ENCODE results near the gene KLHL33.

The KLHL33 gene

DNA sequence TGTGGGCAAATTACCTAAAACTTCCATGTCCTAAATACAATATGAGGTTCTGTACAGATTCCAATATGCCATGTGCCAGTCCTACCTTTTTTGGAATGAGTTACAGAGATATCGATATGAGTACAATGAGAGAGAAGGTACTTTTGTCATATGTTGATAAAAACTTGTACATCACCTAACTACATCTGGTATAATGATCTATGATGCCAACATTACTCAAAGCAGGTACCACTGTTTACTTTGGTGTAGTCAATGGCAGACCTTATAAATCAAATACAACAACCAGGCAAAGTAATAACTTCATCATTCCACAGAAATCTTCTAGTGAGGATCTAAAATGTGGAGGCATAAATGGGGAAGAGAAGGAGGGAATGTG lies 35.4 kb downstream of the KLHL33 start:
- TF ChIP-seq, protein P1, sequence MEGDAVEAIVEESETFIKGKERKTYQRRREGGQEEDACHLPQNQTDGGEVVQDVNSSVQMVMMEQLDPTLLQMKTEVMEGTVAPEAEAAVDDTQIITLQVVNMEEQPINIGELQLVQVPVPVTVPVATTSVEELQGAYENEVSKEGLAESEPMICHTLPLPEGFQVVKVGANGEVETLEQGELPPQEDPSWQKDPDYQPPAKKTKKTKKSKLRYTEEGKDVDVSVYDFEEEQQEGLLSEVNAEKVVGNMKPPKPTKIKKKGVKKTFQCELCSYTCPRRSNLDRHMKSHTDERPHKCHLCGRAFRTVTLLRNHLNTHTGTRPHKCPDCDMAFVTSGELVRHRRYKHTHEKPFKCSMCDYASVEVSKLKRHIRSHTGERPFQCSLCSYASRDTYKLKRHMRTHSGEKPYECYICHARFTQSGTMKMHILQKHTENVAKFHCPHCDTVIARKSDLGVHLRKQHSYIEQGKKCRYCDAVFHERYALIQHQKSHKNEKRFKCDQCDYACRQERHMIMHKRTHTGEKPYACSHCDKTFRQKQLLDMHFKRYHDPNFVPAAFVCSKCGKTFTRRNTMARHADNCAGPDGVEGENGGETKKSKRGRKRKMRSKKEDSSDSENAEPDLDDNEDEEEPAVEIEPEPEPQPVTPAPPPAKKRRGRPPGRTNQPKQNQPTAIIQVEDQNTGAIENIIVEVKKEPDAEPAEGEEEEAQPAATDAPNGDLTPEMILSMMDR (IDR thresholded peaks at IDR 0.05; ENCODE audit: control insufficient read depth, extremely low read depth, insufficient read depth) = no peak
- H3K4me3 ChIP-seq (ENCODE audit: low read depth, low read length) = no peak overlapping the region
- no peak for DNase-seq (ENCODE audit: low read depth)

DNA sequence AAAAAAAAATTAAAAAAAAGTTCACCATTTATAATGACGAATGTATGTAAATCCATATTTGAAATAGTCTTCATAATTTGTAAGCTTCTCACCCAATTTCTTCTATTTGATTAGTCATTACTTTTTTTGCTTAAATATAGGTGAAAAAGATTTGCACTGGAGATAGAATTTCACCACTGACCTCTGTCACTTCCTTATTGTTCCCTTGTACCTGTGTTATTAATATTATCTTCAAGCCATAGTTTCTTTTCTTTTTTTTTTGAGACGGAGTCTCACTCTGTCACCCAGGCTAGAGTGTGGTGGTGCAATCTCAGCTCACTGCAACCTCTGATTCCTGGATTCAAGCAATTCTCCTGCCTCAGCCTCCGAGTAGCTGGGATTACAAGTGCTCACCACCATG lies 38.5 kb downstream of the KLHL33 start:
- no peak overlapping the region for H3K4me3 ChIP-seq (ENCODE audit: low read depth, low read length)
- DNase-seq (ENCODE audit: low read depth) = no peak
- TF ChIP-seq, protein P1 (IDR thresholded peaks at IDR 0.05; ENCODE audit: control insufficient read depth, extremely low read depth, insufficient read depth) = no peak

DNA sequence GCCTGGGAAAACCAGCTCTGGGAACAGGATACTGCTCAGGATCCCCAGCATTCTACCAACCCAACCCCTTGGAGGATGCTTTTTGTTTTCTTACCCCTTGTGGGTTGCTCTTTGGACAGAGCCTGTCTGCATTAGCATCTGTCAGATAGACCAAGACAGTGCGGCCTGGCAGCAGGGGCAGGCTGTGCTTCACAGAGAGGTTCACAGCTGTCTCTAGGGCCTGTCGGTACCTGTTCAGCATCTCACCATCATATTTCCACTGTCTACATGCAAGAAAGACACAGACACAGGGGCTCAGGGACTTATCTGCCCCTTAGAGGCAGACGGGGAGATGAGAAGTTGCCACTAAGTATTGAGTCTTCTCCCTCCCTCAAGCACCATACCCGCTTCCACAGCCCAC lies 44.5 kb downstream of the KLHL33 start:
- TF ChIP-seq, protein P1 (IDR thresholded peaks at IDR 0.05; ENCODE audit: control insufficient read depth, extremely low read depth, insufficient read depth) = no peak
- DNase-seq (ENCODE audit: low read depth) = no peak
- H3K4me3 ChIP-seq (ENCODE audit: low read depth, low read length) = no peak overlapping the region

DNA sequence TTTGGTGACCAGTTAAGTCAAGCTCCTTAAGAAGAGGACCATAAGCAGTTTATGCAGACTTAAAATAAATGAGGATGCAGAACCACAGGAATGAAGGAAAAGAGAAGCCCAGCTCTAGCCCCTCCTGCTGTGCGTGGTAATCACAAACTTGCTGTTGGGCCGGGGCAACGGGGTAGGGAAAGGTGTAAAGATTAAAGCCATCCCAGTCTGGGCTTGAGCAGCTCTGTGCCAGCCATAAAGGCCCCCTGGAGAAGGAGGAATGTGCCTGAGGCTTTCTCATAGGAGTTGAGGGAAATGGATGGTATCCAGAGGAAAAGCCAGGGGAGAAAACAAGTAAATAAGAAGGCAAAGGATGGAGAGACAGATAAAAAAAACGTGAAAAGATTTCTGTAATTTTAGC lies 47.8 kb downstream of the KLHL33 start:
- H3K4me3 ChIP-seq (ENCODE audit: low read depth, low read length) = no peak overlapping the region
- TF ChIP-seq, protein P1 (IDR thresholded peaks at IDR 0.05; ENCODE audit: control insufficient read depth, extremely low read depth, insufficient read depth) = no peak
- DNase-seq (ENCODE audit: low read depth) = no peak

DNA sequence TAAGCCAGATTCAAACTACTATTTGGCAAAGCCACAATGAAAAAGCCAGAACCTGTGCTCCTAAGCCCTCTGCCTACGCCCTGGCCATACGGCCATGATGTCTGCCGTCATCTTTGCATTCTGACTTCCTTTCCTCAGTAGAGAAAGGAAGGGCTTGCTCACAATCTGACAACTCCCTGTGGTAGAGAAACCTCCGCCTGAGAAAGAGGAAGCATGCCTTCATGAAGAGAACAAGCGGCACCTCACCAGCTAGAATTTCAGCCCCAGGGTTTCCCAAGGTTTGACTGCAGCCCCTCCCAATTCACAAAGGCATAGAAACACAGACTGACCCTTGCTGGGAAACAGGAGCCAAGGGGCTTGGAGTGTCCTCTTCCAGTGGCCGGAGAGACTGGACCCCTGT lies 48.4 kb downstream of the KLHL33 start:
- no peak overlapping the region for H3K4me3 ChIP-seq (ENCODE audit: low read depth, low read length)
- DNase-seq (ENCODE audit: low read depth) = no peak
- TF ChIP-seq, protein P1 (IDR thresholded peaks at IDR 0.05; ENCODE audit: control insufficient read depth, extremely low read depth, insufficient read depth) = no peak

DNA sequence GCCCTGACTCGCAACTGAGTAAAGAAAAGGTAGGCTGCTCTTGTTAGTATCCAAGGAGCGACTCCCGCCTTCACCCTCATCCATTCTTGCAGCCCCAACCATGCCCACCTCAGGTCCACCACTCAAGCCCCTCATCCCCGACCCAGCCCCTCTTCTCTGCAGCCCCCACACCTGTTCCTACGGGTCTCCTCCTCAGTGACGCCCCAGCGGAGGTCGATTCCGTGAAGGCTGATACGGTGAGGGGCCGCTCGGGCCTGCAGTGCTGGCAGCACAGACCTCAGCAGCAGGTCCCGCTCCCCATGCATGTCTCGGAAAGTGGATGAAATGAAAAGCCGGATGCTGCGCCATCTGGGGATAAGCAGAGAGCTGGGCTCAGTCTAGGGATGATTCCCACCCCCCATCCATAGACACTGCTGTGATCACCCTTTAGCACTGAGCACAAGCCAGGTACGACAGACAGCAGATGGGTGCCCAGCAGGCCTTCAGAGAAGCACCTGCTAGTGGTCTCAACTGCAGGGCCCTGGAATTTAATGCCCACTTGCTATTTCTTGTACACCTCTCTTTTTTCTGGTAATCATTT lies 49.6 kb downstream of the KLHL33 start:
- no peak for DNase-seq (ENCODE audit: low read depth)
- H3K4me3 ChIP-seq (ENCODE audit: low read depth, low read length) = no peak overlapping the region
- TF ChIP-seq, protein P1 (IDR thresholded peaks at IDR 0.05; ENCODE audit: control insufficient read depth, extremely low read depth, insufficient read depth) = no peak

DNA sequence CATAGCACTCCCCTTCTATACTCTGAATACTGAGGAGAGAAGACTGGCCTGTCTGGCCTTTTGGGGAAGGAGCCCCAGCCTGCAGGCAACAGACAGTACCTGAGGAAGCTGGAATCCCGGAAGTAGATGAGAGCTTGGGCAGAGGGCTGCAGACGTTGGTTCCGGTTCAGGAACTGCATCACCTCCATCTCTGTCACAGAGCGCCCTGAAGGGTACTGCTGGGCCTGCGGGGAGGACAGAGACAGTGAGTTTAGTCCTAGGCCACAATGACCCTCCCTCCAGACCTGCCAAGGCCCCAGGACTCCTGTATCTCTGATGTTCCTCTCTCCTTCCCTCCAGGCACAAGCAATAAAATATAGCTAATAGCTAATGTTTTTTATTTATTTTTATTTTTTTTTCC lies 51.1 kb downstream of the KLHL33 start:
- no peak overlapping the region for H3K4me3 ChIP-seq (ENCODE audit: low read depth, low read length)
- DNase-seq (ENCODE audit: low read depth) = no peak
- TF ChIP-seq, protein P1 (IDR thresholded peaks at IDR 0.05; ENCODE audit: control insufficient read depth, extremely low read depth, insufficient read depth) = no peak
